Bladder microvascular endothelial cell (primary cell): ENCODE results near the gene SNRNP27. TPM values are rescaled to one million over a fixed set of nuclear protein-coding genes. Genes with fewer than 3 reads are reported as not detected.

Source experiments
- total RNA-seq: library from RNA; depleted of rRNA; stranded (reverse); fragments of >200 nt; gene quantifications from 2 replicates; pipeline ENCODE4 v1.2.3, GENCODE V29; 2014

The SNRNP27 gene, protein sequence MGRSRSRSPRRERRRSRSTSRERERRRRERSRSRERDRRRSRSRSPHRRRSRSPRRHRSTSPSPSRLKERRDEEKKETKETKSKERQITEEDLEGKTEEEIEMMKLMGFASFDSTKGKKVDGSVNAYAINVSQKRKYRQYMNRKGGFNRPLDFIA
- total RNA-seq = 24.4 and 30.7 TPM in 2 replicates

DNA sequence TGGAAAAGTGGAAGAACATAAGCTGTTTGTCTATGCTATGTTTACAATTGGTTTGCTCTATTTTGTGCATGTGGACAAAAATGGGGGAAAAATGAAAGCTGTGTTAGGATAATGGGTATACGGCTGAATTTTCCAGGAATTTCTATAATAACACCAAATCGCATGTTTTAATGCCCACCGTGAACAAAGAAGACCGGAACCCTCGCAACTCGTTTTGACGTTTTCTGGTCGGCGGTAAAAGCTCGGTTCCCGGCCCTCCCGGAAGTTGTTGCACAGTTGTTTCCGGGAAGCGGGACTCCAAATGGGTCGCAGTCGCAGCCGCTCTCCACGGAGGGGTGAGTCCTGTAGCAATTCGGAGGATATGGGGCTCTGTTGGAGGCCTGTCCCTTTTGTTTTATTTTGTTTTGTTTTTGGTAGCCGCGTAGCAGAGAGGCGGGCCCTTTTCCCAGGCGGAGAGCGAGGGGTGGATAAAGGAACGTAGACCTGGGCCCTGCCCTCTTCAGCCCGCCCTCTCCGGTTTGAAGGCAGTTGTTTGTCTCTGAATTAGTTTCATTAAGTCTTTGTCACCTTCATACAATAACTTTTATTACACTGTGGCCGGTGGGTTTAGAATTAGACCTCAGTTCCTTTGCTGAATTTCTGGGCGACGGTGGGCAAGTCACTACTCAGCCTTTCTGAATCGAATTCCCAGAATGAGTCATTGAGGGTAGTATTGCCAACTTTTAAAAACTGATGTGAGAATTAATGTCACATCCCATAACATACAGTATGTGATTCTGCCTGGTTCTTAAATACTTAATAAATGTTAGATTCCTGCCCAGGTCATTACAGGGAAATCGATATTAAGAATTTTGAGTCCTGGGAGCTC, at the start of gene SNRNP27:
Gene SNRNP27 (plus strand): TSS at position 273 of the 868 bp plus-strand sequence. CDS start 29 bp downstream, at position 302.

DNA sequence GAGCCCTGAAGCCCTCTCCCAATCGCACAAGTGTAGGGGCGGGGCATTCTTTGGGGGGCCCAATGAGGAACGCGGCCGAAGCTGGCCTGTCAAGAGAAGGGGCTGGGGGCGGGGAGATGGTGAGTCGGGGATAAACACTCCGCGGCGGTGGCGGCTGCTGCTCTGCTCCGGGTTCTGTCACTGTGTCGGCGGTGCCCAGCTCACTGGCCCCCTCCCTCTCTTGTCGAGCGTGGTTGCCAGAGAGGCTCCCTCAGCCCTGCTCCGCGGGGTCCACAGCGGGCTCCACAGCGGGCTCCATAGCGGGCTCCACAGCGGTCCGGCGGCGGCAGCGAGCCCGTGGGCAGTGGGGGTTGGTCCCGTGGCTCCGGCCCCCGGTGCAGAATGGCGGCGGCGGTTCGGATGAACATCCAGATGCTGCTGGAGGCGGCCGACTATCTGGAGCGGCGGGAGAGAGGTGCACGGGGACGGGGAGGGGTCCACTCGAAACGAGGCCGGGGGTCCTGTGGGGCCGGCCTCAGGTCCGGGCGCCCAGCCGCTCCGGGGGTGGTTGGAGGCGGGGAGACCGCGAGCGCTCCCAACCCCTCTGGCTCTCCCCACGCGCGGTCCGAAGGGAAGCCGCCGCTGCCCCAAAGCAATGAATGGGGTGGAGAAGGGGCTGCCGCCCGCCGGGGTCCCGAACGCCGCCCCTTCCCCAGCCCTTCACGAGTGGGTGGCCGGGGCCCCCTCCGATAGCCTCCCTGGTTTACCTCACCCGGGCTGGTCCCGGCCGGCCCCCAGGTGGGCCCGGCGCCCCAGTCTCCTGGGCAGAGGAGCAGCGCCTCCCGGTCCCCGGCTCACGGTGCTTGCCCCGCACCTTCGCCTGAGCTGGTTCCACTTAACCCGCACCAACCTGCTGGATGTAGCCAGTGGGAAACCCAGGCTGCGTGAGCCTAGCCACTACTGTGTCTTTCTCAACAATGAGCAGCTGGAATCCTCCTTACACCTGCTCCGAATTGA, 21.5 kb downstream of the SNRNP27 start, which contains the start of gene MXD1:
Gene MXD1 (plus strand): TSS at position 160 of the 996 bp plus-strand sequence. CDS start 222 bp downstream, at position 382.

Other genes with a start within 250 kb of the SNRNP27 start
- gene ANXA4, start 151.8 kb upstream of the SNRNP27 start, total RNA-seq = 33.8 and 52.6 TPM in 2 replicates
- 8.6 and 11.6 TPM in 2 replicates for gene GMCL1, start 64.3 kb upstream of the SNRNP27 start, total RNA-seq
- 2.3 and 5.3 TPM in 2 replicates for gene MXD1, start 21.2 kb downstream of the SNRNP27 start, total RNA-seq
- gene ASPRV1, start 67.7 kb downstream of the SNRNP27 start, total RNA-seq = 0.16 and 0.25 TPM in 2 replicates
- gene PCBP1, start 193.5 kb downstream of the SNRNP27 start, total RNA-seq = 35.8 and 74.7 TPM in 2 replicates